B cell (primary cell): ENCODE data around the gene CALR. TPM values are rescaled to one million over a fixed set of nuclear protein-coding genes. Genes with fewer than 3 reads are reported as not detected.

ENCODE experiments used
- ATAC-seq: fragments of 200-7000 bp; cut with Tn5 transposase; one replicate; pipeline ENCODE4 v1.10.0; 2021; ENCODE audit warnings: low read depth, mild to moderate bottlenecking, moderate number of reproducible peaks, moderate library complexity
- CTCF ChIA-PET: fragments of 350-600 bp; sonication (Branson Sonifier 250); formaldehyde crosslinking; loops from one replicate; lab custom pipeline; 2021; ENCODE audit warnings: antibody characterized with exemption, inconsistent platforms; lab: Charles Lee
- POLR2A ChIA-PET: fragments of 350-600 bp; sonication (Branson Sonifier 250); formaldehyde crosslinking; loops from one replicate; lab custom pipeline; 2021; ENCODE audit warnings: antibody characterized with exemption; lab: Charles Lee
- DNase-seq: peaks from one replicate; pipeline ENCODE4 v3.0.0; 2013
- H2AFZ ChIP-seq: 2 replicates; pipeline ENCODE4 v1.6.1; 2012; ENCODE audit warnings: mild to moderate bottlenecking, low read depth, low read length; ENCODE audit not compliant: insufficient read depth, poor library complexity, severe bottlenecking
- H3K27ac ChIP-seq, 2 donors: 1 replicate in 1 of 2; 2 replicates in 1 of 2; pipeline ENCODE4 v1.5.1; 2012 to 2013; ENCODE audit warnings: low read length in 2 of 2, mild to moderate bottlenecking in 2 of 2, moderate library complexity in 1 of 2
- H3K27me3 ChIP-seq, 4 experiments: fragments of 200-600 bp in 1 of 4; sonication (generic) in 1 of 4; replicated peaks in 1 of 4; 1 replicate in 2 of 4; 2 replicates in 2 of 4; pipeline versions ENCODE4 v1.6.1 to v1.7.0; 2013 to 2016; ENCODE audit warnings: low read length in 3 of 4, mild to moderate bottlenecking in 2 of 4, mixed read lengths in 1 of 4, moderate library complexity in 1 of 4; ENCODE audit not compliant: insufficient read depth in 4 of 4, control insufficient read depth in 3 of 4; ENCODE audit errors: control extremely low read depth in 1 of 4
- H3K36me3 ChIP-seq, 2 experiments: replicated peaks in 1 of 2; 1 replicate in 1 of 2; 2 replicates in 1 of 2; pipeline versions ENCODE4 v1.6.1 to v1.7.1; 2013; ENCODE audit warnings: low read length in 1 of 2; ENCODE audit not compliant: insufficient read depth in 2 of 2, control insufficient read depth in 1 of 2; ENCODE audit errors: control extremely low read depth in 1 of 2, extremely low read depth in 1 of 2
- H3K4me1 ChIP-seq, 2 donors: fragments of 200-600 bp in 1 of 2; sonication (generic) in 1 of 2; 1 replicate in 1 of 2; 2 replicates in 1 of 2; pipeline versions ENCODE4 v1.5.1 to v1.6.1; 2013 to 2017; ENCODE audit warnings: low read length in 2 of 2; ENCODE audit not compliant: control insufficient read depth in 2 of 2, insufficient read depth in 2 of 2
- H3K4me2 ChIP-seq: replicated peaks from 2 replicates; pipeline ENCODE3; 2012; ENCODE audit warnings: mild to moderate bottlenecking, low read depth, low read length; ENCODE audit not compliant: poor library complexity, severe bottlenecking
- H3K4me3 ChIP-seq, 5 experiments: fragments of 200-600 bp in 1 of 5; sonication (generic) in 1 of 5; 1 replicate in 3 of 5; 2 replicates in 2 of 5; pipeline versions ENCODE4 v1.5.1 to v1.7.0; 2011 to 2016; ENCODE audit warnings: low read length in 4 of 5, mild to moderate bottlenecking in 4 of 5, low read depth in 2 of 5, control low read depth in 1 of 5, moderate library complexity in 1 of 5; ENCODE audit not compliant: insufficient read depth in 1 of 5; ENCODE audit errors: control extremely low read depth in 1 of 5, extremely low read depth in 1 of 5
- H3K79me2 ChIP-seq: fragments of 200-600 bp; sonication (generic); one replicate; pipeline ENCODE4 v1.6.0; 2016; ENCODE audit warnings: low read length; ENCODE audit not compliant: control insufficient read depth, insufficient read depth
- H3K9ac ChIP-seq: fragments of 200-600 bp; sonication (generic); 2 replicates; pipeline ENCODE4 v1.6.1; 2017; ENCODE audit warnings: mild to moderate bottlenecking, low read length, moderate library complexity
- H3K9me3 ChIP-seq, 3 donors: one replicate each; pipeline versions ENCODE4 v1.6.1 to v1.7.1; 2013; ENCODE audit warnings: low read length in 2 of 3; ENCODE audit not compliant: control insufficient read depth in 2 of 3, insufficient read depth in 1 of 3; ENCODE audit errors: control extremely low read depth in 1 of 3
- H4K20me1 ChIP-seq: 2 replicates; pipeline ENCODE4 v1.6.0; 2012; ENCODE audit warnings: mild to moderate bottlenecking, low read length; ENCODE audit not compliant: insufficient read depth, control insufficient read depth, poor library complexity, severe bottlenecking
- H3K27ac Mint-ChIP-seq: one replicate; pipeline ENCODE4 v1.8.0; 2021; ENCODE audit warnings: mixed read lengths
- H3K27me3 Mint-ChIP-seq: one replicate; pipeline ENCODE4 v1.8.0; 2021; ENCODE audit warnings: mixed read lengths
- H3K4me1 Mint-ChIP-seq: one replicate; pipeline ENCODE4 v1.8.0; 2021; ENCODE audit warnings: mixed read lengths
- H3K4me3 Mint-ChIP-seq: one replicate; pipeline ENCODE4 v1.8.0; 2021; ENCODE audit warnings: mixed read lengths
- H3K9me3 Mint-ChIP-seq: one replicate; pipeline ENCODE4 v1.8.0; 2022; ENCODE audit warnings: mixed read lengths; ENCODE audit not compliant: insufficient read depth
- EZH2 ChIP-seq: IDR thresholded peaks from 2 replicates; pipeline ENCODE4 v1.6.1; 2012; ENCODE audit warnings: borderline replicate concordance, low read depth, mild to moderate bottlenecking, moderate library complexity, low read length; ENCODE audit not compliant: insufficient read depth, poor library complexity, severe bottlenecking
- WGBS: methylation state at CpG from one replicate; pipeline ENCODE4 v1.1.5; 2013; ENCODE audit warnings: missing lambda C conversion rate; ENCODE audit not compliant: insufficient coverage; 5-methylcytosine and 5-hydroxymethylcytosine counted together
- intact Hi-C: fragments of 100-400 bp; cut with micrococcal nuclease; formaldehyde crosslinking; loops from one replicate; pipeline ENCODE4 v1.10.0; 2022
- polyA plus RNA-seq: library from polyadenylated mRNA; depleted of rRNA; stranded (reverse); fragments of >200 nt; gene quantifications from 2 replicates; pipeline ENCODE4 v1.2.3, GENCODE V29; 2012
- total RNA-seq, 2 donors: library from RNA; stranded (reverse); fragments of 120-200 nt in 1 of 2; gene quantifications; 1 replicate in 1 of 2; 2 replicates in 1 of 2; pipeline versions ENCODE4 v1.2.3 to v1.2.4, GENCODE V29; 2013 to 2022
- TF ChIP-seq, protein P1 (sequence below): fragments of 200-600 bp; IDR thresholded peaks from one replicate; pipeline ENCODE4 v1.8.0; 2022; ENCODE audit warnings: antibody characterized with exemption, mild to moderate bottlenecking

The CALR gene
- total and polyA plus RNA-seq, 2 donors (not counting 1 experiment from before 2014, with no cell fraction given) = 214 to 385 TPM

DNA sequence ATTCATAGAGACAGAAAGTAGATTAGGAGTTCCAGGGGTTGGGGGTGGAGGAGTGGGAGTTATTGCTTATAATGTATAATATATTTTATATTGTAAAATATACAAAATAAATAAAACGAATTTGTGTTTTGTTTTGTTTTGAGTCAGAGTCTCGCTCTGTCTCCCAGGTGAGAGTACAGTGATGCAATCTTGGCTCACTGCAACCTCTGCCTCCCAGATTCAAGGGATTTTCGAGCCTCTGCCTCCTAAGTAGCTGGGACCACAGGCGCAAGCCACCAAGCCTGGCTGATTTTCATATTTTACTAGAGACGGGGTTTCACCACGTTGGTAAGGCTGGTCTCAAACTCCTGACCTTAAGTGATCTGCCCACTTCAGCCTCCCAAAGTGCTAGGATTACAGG lies 21.1 kb downstream of the CALR start:
- Histone ChIP-seq H2AFZ (no peak overlapping the region), H3K27me3 (no peaks in the 10 kb centered on the region), H3K9me3 (no peaks in the 10 kb centered on the region), H3K4me3 (no peak overlapping the region), H3K36me3 (peaks cover under 1 to 3% of the 10 kb centered on the region in 2 experiments), H3K4me2 (no peak overlapping the region), H3K4me1 (peaks cover 18 to 28% of the 10 kb centered on the region in 2 donors), H3K79me2 (peaks cover 4% of the 10 kb centered on the region), H3K9ac (no peak overlapping the region), H3K27ac (no peak overlapping the region), H4K20me1 (peaks cover 7% of the 10 kb centered on the region)
- CTCF ChIA-PET = interaction anchor here (1.7 kb wide), 1 partner anchor 20 kb away, joined by 3 read pairs; no protein-coding TSS in a partner anchor
- POLR2A ChIA-PET = interaction anchor here (0.7 kb wide), 1 partner anchor 877 kb away, joined by 3 read pairs; no protein-coding TSS in a partner anchor
- ATAC-seq (no peak), DNase-seq (no peak)
- Mint-ChIP-seq H3K4me1 (peaks cover 24% of the 10 kb centered on the region), H3K9me3 (no peaks in the 10 kb centered on the region), H3K4me3 (no peak overlapping the region), H3K27ac (no peak overlapping the region), H3K27me3 (peaks cover 2% of the 10 kb centered on the region)
- WGBS = 62% methylated on average over 5 of the region's 6 CpGs
- TF ChIP-seq EZH2 = no peak
- TF ChIP-seq, protein P1, sequence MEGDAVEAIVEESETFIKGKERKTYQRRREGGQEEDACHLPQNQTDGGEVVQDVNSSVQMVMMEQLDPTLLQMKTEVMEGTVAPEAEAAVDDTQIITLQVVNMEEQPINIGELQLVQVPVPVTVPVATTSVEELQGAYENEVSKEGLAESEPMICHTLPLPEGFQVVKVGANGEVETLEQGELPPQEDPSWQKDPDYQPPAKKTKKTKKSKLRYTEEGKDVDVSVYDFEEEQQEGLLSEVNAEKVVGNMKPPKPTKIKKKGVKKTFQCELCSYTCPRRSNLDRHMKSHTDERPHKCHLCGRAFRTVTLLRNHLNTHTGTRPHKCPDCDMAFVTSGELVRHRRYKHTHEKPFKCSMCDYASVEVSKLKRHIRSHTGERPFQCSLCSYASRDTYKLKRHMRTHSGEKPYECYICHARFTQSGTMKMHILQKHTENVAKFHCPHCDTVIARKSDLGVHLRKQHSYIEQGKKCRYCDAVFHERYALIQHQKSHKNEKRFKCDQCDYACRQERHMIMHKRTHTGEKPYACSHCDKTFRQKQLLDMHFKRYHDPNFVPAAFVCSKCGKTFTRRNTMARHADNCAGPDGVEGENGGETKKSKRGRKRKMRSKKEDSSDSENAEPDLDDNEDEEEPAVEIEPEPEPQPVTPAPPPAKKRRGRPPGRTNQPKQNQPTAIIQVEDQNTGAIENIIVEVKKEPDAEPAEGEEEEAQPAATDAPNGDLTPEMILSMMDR = no peak
- intact Hi-C loops = no loop called here
